HEK293 (cell line): ENCODE data around the gene PCSK6.

Source experiments
- CTCF ChIP-seq: fragments of 450-650 bp; formaldehyde crosslinking; IDR thresholded peaks from 2 replicates; pipeline ENCODE4 v1.5.1; 2016; ENCODE audit warnings: missing biosample characterization, missing genetic modification characterization
- GLI4 ChIP-seq: fragments of 450-650 bp; formaldehyde crosslinking; IDR thresholded peaks from 2 replicates; pipeline ENCODE4 v1.5.1; 2016; ENCODE audit warnings: missing biosample characterization, missing genetic modification characterization
- GLIS1 ChIP-seq: fragments of 450-650 bp; formaldehyde crosslinking; IDR thresholded peaks from 2 replicates; pipeline ENCODE4 v1.5.1; 2016; ENCODE audit warnings: missing biosample characterization, missing genetic modification characterization
- HOXD13 ChIP-seq: sonication (generic); formaldehyde crosslinking; IDR thresholded peaks from 2 replicates; pipeline ENCODE4 v1.8.0; 2022; ENCODE audit warnings: missing genetic modification reagents, borderline replicate concordance
- KLF8 ChIP-seq: fragments of 450-650 bp; formaldehyde crosslinking; IDR thresholded peaks from 2 replicates; pipeline ENCODE4 v1.5.1; 2016; ENCODE audit warnings: missing biosample characterization, missing genetic modification characterization
- PRDM2 ChIP-seq: fragments of 450-650 bp; formaldehyde crosslinking; IDR thresholded peaks from 2 replicates; pipeline ENCODE4 v1.5.1; 2016; ENCODE audit warnings: missing biosample characterization, missing genetic modification characterization, borderline replicate concordance
- ZBTB11 ChIP-seq: fragments of 450-650 bp; formaldehyde crosslinking; conservative IDR thresholded peaks from 2 replicates; pipeline ENCODE4 v1.5.1; 2016; ENCODE audit warnings: low read depth, missing biosample characterization, missing genetic modification characterization
- ZBTB17 ChIP-seq: fragments of 450-650 bp; formaldehyde crosslinking; IDR thresholded peaks from 2 replicates; pipeline ENCODE4 v1.5.1; 2016; ENCODE audit warnings: missing biosample characterization, missing genetic modification characterization
- ZNF202 ChIP-seq: fragments of 450-650 bp; formaldehyde crosslinking; IDR thresholded peaks from 2 replicates; pipeline ENCODE4 v1.5.1; 2016; ENCODE audit warnings: missing biosample characterization, missing genetic modification characterization, borderline replicate concordance
- ZNF239 ChIP-seq: fragments of 450-650 bp; formaldehyde crosslinking; IDR thresholded peaks from 2 replicates; pipeline ENCODE4 v1.5.1; 2016; ENCODE audit warnings: missing biosample characterization, missing genetic modification characterization
- ZNF518A ChIP-seq: fragments of 450-650 bp; formaldehyde crosslinking; conservative IDR thresholded peaks from 2 replicates; pipeline ENCODE4 v1.5.1; 2016; ENCODE audit warnings: low read depth, missing biosample characterization, missing genetic modification characterization
- ZNF561 ChIP-seq: fragments of 450-650 bp; IDR thresholded peaks from 2 replicates; pipeline ENCODE4 v1.5.1; 2018; ENCODE audit warnings: missing biosample characterization, missing genetic modification characterization, borderline replicate concordance
- ZNF629 ChIP-seq: fragments of 450-650 bp; formaldehyde crosslinking; IDR thresholded peaks from 2 replicates; pipeline ENCODE4 v1.5.1; 2017; ENCODE audit warnings: missing biosample characterization, missing genetic modification characterization
- ZNF658 ChIP-seq: fragments of 450-650 bp; formaldehyde crosslinking; IDR thresholded peaks from 2 replicates; pipeline ENCODE4; 2016; ENCODE audit warnings: missing biosample characterization, missing genetic modification characterization
- ZNF777 ChIP-seq: fragments of 450-650 bp; formaldehyde crosslinking; IDR thresholded peaks from 2 replicates; pipeline ENCODE4 v1.5.1; 2017; ENCODE audit warnings: missing biosample characterization, missing genetic modification characterization, borderline replicate concordance
- ZSCAN16 ChIP-seq: fragments of 450-650 bp; formaldehyde crosslinking; IDR thresholded peaks from 2 replicates; pipeline ENCODE4 v1.5.1; 2016; ENCODE audit warnings: missing biosample characterization, missing genetic modification characterization
- ZSCAN5A ChIP-seq: fragments of 450-650 bp; formaldehyde crosslinking; IDR thresholded peaks from 2 replicates; pipeline ENCODE4 v1.5.1; 2016; ENCODE audit warnings: missing biosample characterization, missing genetic modification characterization
- ZXDB ChIP-seq: fragments of 450-650 bp; formaldehyde crosslinking; IDR thresholded peaks from 2 replicates; pipeline ENCODE4 v1.5.1; 2016; ENCODE audit warnings: missing biosample characterization, missing genetic modification characterization

Gene PCSK6

GRCh38 chr15:101294731-101295606 is 194.5 kb downstream of the PCSK6 start, which contains the start of gene SNRPA1 (continued):
- TF ChIP-seq ZSCAN16 (tag by site-specific recombination), result peak; percentile 58; the same call in 1 of the 2 replicates
- TF ChIP-seq ZNF561, result 0 out of 2 replicates have a peak, but pooled peaks have one; percentile 49
- no peak for TF ChIP-seq PRDM2 (tag by site-specific recombination)
- no peak for TF ChIP-seq ZNF202 (tag by site-specific recombination)
- TF ChIP-seq HOXD13 (CRISPR knock-in tag), result no peak
- TF ChIP-seq ZNF658, result no peak
- TF ChIP-seq GLIS1, result peak; percentile 71
- 0 out of 2 replicates have a peak, but pooled peaks have one; percentile 25 for TF ChIP-seq GLI4 (tag by site-specific recombination)
- TF ChIP-seq ZNF629 (tag by site-specific recombination), result peak; percentile 75
- TF ChIP-seq ZBTB17 (tag by site-specific recombination), result peak; percentile 100
- peak; percentile 93 for TF ChIP-seq KLF8
- TF ChIP-seq ZNF777 (tag by site-specific recombination), result no peak
- peak; percentile 94 for TF ChIP-seq ZBTB11 (tag by site-specific recombination)
- peak; percentile 67 for TF ChIP-seq ZNF518A (tag by site-specific recombination)
- TF ChIP-seq ZNF239 (tag by site-specific recombination), result peak; percentile 29; the same call in 1 of the 2 replicates
- TF ChIP-seq ZXDB, result peak; percentile 93
- peak; percentile 82; the same call in 1 of the 2 replicates for TF ChIP-seq ZSCAN5A (tag by site-specific recombination)
- TF ChIP-seq CTCF, result no peak; the same call in 1 of the 2 replicates
